HG03095 (cell line): ENCODE data around the gene WDR19.

Experiments
- ATAC-seq: cut with Tn5 transposase; IDR thresholded peaks from one replicate; pipeline ENCODE4 v1.9.1; 2021; ENCODE audit warnings: moderate library complexity; ENCODE audit not compliant: unreplicated experiment

WDR19 gene

GRCh38 chr4:39295784-39296183 lies 113.5 kb downstream of the WDR19 start:
- ATAC-seq, result no peak

GRCh38 chr4:39302901-39303300 lies 120.6 kb downstream of the WDR19 start:
- ATAC-seq, result no peak

GRCh38 chr4:39303871-39304270 lies 121.5 kb downstream of the WDR19 start:
- ATAC-seq, result no peak

- ATAC-seq, result no peak
Observed at GRCh38 chr4:39304651-39305050, 122.3 kb downstream of the WDR19 start.

- ATAC-seq, result no peak
Observed at GRCh38 chr4:39305912-39306677, 123.8 kb downstream of the WDR19 start.

GRCh38 chr4:39308611-39309010 lies 126.3 kb downstream of the WDR19 start:
- ATAC-seq, result no peak

- ATAC-seq, result no peak
Observed at GRCh38 chr4:39312816-39313215, 130.5 kb downstream of the WDR19 start.

GRCh38 chr4:39319676-39320075 lies 137.3 kb downstream of the WDR19 start:
- ATAC-seq, result no peak

- ATAC-seq, result no peak
Observed at GRCh38 chr4:39320381-39321115, 138.2 kb downstream of the WDR19 start.

GRCh38 chr4:39323821-39324220 lies 141.5 kb downstream of the WDR19 start:
- no peak for ATAC-seq

- no peak for ATAC-seq
Observed at GRCh38 chr4:39324446-39324845, 142.1 kb downstream of the WDR19 start.

- ATAC-seq, result no peak
Observed at GRCh38 chr4:39324897-39325613, 142.7 kb downstream of the WDR19 start.

GRCh38 chr4:39326468-39326977 lies 144.2 kb downstream of the WDR19 start:
- no peak for ATAC-seq

GRCh38 chr4:39330353-39330752 lies 148.0 kb downstream of the WDR19 start:
- no peak for ATAC-seq

GRCh38 chr4:39331191-39331590 lies 148.9 kb downstream of the WDR19 start:
- no peak for ATAC-seq
